Lung (tissue), 12 donors: ENCODE data around the gene FCAMR. TPM values are rescaled to one million over a fixed set of nuclear protein-coding genes. Genes with fewer than 3 reads are reported as not detected.

Experiments
- ATAC-seq: fragments of 200-7000 bp; cut with Tn5 transposase; one replicate; pipeline ENCODE4 v1.9.1; 2020; ENCODE audit warnings: moderate number of reproducible peaks; ENCODE audit not compliant: insufficient read depth, low FRiP score
- DNase-seq, 3 donors: peaks; one replicate each; pipeline ENCODE4 v3.0.0-alpha.2; 2013 to 2017
- H3K27ac ChIP-seq, 2 donors: one replicate each; pipeline ENCODE4 v1.5.1; 2013; ENCODE audit warnings: mild to moderate bottlenecking in 2 of 2, moderate library complexity in 2 of 2, control low read depth in 1 of 2, inconsistent platforms in 1 of 2, low read depth in 1 of 2, low read length in 1 of 2
- H3K27me3 ChIP-seq, 3 donors: one replicate each; pipeline ENCODE4 v1.5.1; 2013; ENCODE audit warnings: low read length in 2 of 3; ENCODE audit not compliant: control insufficient read depth in 3 of 3, insufficient read depth in 3 of 3
- H3K36me3 ChIP-seq, 4 donors: one replicate each; pipeline ENCODE4 v1.5.1; 2013; ENCODE audit warnings: low read length in 4 of 4, mild to moderate bottlenecking in 1 of 4, moderate library complexity in 1 of 4; ENCODE audit not compliant: control insufficient read depth in 4 of 4, insufficient read depth in 4 of 4
- H3K4me1 ChIP-seq, 5 donors: one replicate each; pipeline ENCODE4 v1.5.1; 2013; ENCODE audit warnings: low read length in 5 of 5, mild to moderate bottlenecking in 2 of 5, moderate library complexity in 1 of 5; ENCODE audit not compliant: control insufficient read depth in 5 of 5, insufficient read depth in 5 of 5
- H3K4me3 ChIP-seq: one replicate; pipeline ENCODE4 v1.5.1; 2013; ENCODE audit warnings: mild to moderate bottlenecking, control low read depth, moderate library complexity
- H3K9ac ChIP-seq, 2 donors: one replicate each; pipeline ENCODE4 v1.5.1; 2013; ENCODE audit warnings: low read length in 2 of 2, control low read depth in 1 of 2; ENCODE audit not compliant: insufficient read depth in 1 of 2
- H3K9me3 ChIP-seq, 4 donors: one replicate each; pipeline ENCODE4 v1.5.1; 2013; ENCODE audit warnings: low read length in 3 of 4, mild to moderate bottlenecking in 1 of 4, moderate library complexity in 1 of 4; ENCODE audit not compliant: control insufficient read depth in 4 of 4, insufficient read depth in 3 of 4
- CTCF ChIP-seq: IDR thresholded peaks from 2 replicates; pipeline ENCODE4 v1.5.1; 2012; ENCODE audit warnings: mild to moderate bottlenecking; ENCODE audit errors: control extremely low read depth, extremely low read depth
- WGBS, 2 donors: extraction: QIAGEN DNeasy Blood & Tissue Kit; methylation state at CpG; one replicate each; pipeline ENCODE4 v1.1.7; 2013; 5-methylcytosine and 5-hydroxymethylcytosine counted together
- polyA plus RNA-seq, 2 donors: library from polyadenylated mRNA; stranded (reverse); fragments of 200-250 nt; gene quantifications; one replicate each; pipeline ENCODE4 v1.2.1, GENCODE V29; 2013
- total RNA-seq, 2 donors: library from RNA; depleted of rRNA in 1 of 2; stranded (reverse); fragments of >200 nt in 1 of 2; gene quantifications; one replicate each; pipeline ENCODE4 v1.2.1, GENCODE V29; 2014 to 2021
- donor health status: control.
- donor health status: control.
- donor health status: Bipolar disorder and iron deficiency.
- donor health status: healthy.
- donor health status: DM: yes; HTN: yes; CAD: no.

Gene FCAMR
- total and polyA plus RNA-seq, 4 donors: 0.18 to 0.40 TPM; not detected in 2

- TF ChIP-seq CTCF: no peak
- Histone ChIP-seq H3K27me3 (peaks cover 0 to 5% (median 3%) of the 10 kb centered on the region in 3 donors), H3K9me3 (no peaks in the 10 kb centered on the region), H3K9ac (no peak overlapping the region), H3K36me3 (no peaks in the 10 kb centered on the region), H3K27ac (no peak overlapping the region), H3K4me1 (peaks cover 0 to 3% (median 0%) of the 10 kb centered on the region in 5 donors), H3K4me3 (no peak overlapping the region)
- 94 to 100% methylated on average over 1 of the region's 1 CpG for WGBS, 2 donors
- ATAC-seq: no peak
- DNase-seq: no peak
Observed at GRCh38 chr1:206987873-206988272, 17.6 kb upstream of the FCAMR start.

DNA sequence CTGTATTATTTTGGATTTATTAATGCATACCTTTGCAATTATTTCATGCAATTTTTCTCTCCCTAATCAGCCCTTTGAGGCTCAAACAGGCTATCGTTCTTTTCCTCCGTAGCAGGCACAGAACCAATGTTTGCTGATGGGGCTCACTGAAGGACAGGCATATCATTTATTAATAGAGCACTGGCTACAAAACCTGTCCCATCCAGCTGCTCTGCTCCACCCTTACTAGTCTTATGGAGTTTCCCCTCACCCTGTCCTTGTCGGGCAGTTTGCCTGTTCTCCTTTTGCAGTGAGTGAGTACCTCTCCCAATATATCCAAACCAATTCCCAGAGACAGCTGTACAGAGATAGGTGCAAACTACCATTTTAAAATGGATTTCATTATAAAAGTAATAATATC is 16.6 kb upstream of the FCAMR start:
- Histone ChIP-seq H3K9me3 (no peaks in the 10 kb centered on the region), H3K36me3 (no peaks in the 10 kb centered on the region), H3K27me3 (peaks cover 0 to 5% (median 3%) of the 10 kb centered on the region in 3 donors), H3K4me1 (peaks cover 0 to 3% (median 0%) of the 10 kb centered on the region in 5 donors), H3K27ac (peak overlapping the region in 1 of 2 donors; percentile 46), H3K4me3 (no peak overlapping the region), H3K9ac (peak overlapping the region in 1 of 2 donors; percentile 6)
- no peak for TF ChIP-seq CTCF
- 63 to 81% methylated on average over 3 of the region's 3 CpGs for WGBS, 2 donors
- DNase-seq (no peak), ATAC-seq (no peak)

GRCh38 chr1:206986402-206986801 is 16.1 kb upstream of the FCAMR start:
- no peak overlapping the region for H3K27ac ChIP-seq
- ATAC-seq: no peak
- 62 to 88% methylated on average over 3 of the region's 3 CpGs for WGBS, 2 donors

More at GRCh38 chr1:206986402-206986801, 16.1 kb upstream of the FCAMR start:
- H3K4me1 ChIP-seq: peaks cover 0 to 3% (median 0%) of the 10 kb centered on the region in 5 donors
- no peaks in the 10 kb centered on the region for H3K9me3 ChIP-seq
- no peak for DNase-seq
- peaks cover 0 to 5% (median 3%) of the 10 kb centered on the region in 3 donors for H3K27me3 ChIP-seq
- TF ChIP-seq CTCF: no peak
- H3K4me3 ChIP-seq: no peak overlapping the region
- H3K36me3 ChIP-seq: no peaks in the 10 kb centered on the region
- peak overlapping the region in 1 of 2 donors; percentile 6 for H3K9ac ChIP-seq
